Measurements from ENCODE around the gene SEPTIN10.
"Not testable (repeated sequence)": the region's sequence is repeated elsewhere in the genome, so short reads cannot be mapped to it uniquely, and the experiment has no call there.

Gene SEPTIN10

GRCh38 chr2:109633284-109633961 is 19.7 kb upstream of the SEPTIN10 start:
- no peak for DNase-seq (ENCODE audit: low read depth)

DNA sequence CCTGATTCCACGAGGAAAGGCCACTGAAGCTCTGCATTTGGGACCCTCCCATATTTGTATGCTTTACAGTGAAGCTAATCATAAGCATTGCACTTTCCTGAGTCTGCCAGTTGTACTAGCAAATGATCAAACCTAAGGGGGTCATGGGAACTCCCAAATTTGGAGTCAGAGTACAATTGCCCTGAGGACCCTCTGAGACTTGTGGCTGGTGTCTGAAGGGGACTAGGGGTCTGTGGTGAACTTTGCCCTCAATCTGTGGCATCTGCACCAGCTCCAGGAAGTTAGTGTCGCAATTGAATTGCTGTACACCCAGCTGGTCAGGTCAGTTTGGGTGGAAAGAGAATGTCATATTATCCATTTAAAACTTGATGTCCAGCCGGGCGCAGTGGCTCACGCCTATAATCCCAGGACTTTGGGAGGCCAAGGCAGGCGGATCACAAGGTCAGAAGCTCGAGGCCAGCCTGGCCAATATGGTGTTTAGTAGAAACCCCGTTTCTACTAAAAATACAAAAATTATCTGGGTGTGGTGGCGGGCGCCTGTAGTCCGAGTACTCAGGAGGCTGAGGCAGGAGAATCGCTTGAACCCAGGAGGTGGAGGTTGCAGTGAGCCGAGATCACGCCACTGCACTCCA is 18.5 kb upstream of the SEPTIN10 start:
- no peak for DNase-seq (ENCODE audit: low read depth)

DNA sequence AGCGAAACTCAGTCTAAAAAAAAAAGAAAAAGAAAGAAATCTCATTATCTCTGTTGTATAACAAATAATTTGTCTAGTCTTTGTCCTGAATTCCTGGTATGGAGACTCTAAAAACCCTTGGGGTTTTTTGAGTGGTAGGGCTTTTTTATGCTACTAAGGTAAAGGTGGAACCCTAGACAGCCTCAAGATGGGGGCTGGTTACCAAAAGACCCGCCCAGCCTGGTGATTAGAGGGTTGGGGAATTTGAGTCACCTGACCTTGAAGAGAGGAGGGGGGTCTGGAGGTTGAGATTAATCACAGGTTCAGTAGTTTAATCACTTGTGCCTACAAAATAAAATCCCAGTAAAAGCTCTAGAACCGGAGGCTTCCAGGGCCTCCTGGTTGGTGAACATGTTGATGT is 18.0 kb upstream of the SEPTIN10 start:
- no peak for DNase-seq (ENCODE audit: low read depth)

DNA sequence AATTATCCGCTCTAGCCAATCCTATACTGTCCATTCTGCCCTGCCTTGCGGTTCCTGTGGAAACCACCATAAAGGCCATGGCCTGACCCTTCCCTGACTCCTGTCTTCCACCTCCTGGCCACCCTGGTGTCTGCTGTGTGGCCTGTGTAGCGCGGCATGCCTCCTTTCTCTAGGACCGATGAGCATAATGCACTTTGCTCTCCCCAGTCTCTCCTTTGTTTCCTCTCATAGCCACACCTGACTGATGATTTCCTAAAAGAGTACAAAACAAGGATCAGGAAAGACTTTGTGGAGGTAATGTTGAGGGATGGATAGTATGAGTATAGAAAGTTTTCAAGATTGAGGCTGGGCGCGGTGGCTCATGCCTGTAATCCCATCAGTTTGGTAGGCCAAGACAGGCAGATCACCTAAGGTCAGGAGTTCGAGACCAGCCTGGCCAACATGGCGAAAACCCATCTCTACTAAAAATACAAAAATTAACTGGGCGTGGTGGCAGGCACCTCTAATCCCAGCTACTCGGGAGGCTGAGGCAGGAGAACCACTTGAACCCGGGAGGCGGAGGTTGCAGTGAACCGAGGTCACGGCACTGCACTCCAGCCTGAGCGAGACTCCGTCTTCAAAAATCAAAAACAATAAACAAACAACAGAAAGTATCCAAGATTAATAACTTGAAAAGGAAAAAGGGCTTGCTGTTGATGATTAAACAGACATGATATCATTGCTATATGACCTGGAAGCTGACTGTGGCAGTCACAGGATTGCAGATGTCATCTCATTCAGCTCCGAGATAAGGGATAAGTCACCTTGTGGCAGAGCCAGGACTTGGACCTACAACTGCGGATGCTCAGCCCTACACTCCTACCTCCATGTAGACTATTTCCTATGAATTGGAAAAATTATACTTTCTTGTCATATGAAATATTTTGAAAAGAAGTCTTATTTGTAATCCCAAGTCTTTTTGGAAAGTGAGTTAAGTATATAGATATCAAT is 17.0 kb upstream of the SEPTIN10 start:
- no peak for DNase-seq (ENCODE audit: low read depth)

DNA sequence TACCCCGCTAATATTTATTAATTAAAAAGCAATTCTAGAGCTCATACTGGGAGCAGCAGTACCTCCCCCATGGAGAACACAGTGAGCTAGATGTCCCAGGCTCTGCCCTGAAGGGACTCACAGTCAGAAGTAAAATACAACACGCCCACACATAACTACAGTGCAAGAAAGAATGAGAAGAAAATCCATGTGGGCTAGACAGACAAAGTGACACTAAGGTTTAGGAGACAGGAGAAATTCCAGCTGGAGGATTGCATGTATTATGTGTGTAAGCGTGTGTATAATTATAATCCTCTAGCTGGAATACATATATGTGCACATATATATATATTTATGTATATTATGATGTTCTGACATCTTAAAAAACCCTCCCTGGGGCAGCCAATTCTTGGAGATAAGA is 16.1 kb upstream of the SEPTIN10 start:
- DNase-seq (ENCODE audit: low read depth), result no peak

DNA sequence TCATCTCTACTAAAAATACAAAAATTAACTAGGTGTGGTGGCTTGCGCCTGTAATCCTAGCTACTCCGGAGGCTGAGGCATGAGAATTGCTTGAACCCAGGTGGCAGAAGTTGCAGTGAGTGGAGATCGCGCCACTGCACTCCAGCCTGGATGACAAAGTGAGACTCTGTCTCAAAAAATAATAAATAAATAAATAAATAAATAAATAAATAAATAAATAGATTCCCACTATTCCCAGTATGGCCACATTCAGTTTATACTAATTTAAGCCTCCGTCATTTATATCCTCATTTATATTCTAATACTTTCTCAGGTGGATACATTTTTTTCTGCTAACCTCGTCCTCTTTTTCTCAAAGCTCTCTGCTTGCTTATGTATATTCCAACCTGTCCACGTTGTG is 14.6 kb upstream of the SEPTIN10 start:
- not testable (repeated sequence) for DNase-seq (ENCODE audit: low read depth)

DNA sequence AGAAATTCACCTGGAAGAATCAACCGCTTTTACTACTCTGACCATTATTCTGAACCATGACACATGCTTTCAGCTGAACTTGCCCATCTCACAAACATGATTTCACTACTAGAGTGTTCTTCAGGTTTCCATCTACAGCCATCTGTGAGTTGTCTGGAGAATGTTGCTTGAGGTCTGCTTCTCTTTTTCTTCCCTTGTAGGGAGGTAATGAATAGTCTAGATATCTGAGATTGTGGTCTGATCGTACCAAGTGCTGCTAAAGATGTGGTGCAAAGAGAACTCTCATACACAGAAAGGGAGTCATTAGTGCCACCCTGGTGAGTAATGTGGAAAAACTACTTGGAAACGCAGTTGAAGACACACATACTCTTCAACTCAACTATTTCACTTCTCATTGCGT is 10.6 kb upstream of the SEPTIN10 start:
- no peak for DNase-seq (ENCODE audit: low read depth)

DNA sequence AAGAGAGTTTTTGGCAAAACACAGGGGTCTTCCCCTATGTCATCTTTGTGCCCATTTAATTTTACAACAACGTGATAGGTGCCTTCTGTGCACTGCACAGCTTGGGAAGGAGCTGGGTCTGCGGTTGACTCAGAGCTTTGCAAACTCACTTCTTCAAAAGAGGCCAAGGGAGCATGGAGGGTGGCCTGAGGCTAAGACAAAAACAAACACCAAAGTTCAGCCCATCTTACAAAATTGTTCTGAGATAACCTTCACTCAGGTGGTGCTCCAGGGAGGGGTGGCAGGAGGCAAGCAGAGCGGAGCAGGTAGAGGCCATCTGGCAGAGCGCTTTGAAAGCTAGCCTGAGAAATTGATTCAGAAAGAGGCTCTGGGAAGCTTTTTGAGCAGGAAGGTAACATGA is 10.2 kb upstream of the SEPTIN10 start:
- no peak for DNase-seq (ENCODE audit: low read depth)

- DNase-seq (ENCODE audit: low read depth), result no peak
Measured at GRCh38 chr2:109623297-109623696, 9.5 kb upstream of the SEPTIN10 start.

DNA sequence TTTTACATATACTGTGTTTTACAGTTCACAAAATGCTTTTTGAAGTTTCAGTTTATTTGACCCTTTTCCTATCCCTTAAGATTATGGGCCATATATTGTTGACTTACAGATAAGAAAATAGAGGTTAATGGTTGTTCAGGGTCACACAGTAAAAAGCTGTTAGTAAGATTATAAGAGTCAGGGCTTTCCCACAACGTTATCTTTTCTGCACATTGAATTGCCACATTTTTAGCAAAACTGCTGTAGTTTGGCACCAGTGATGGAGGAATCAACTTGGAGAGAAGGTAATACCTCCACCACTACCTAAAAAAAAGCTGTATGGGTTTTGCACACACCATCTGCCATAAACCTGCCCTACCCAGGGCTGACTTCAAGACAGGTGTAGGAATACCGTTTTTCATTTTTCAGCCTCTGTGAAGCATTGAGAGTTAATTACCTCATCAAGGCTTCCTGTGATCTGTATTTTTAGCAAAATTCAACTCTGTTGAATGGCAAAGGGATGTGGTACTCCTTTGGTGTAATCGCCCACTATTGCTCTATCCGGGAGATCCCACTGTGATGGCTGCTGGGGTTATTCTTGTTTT is 5.4 kb upstream of the SEPTIN10 start:
- no peak for DNase-seq (ENCODE audit: low read depth)

DNA sequence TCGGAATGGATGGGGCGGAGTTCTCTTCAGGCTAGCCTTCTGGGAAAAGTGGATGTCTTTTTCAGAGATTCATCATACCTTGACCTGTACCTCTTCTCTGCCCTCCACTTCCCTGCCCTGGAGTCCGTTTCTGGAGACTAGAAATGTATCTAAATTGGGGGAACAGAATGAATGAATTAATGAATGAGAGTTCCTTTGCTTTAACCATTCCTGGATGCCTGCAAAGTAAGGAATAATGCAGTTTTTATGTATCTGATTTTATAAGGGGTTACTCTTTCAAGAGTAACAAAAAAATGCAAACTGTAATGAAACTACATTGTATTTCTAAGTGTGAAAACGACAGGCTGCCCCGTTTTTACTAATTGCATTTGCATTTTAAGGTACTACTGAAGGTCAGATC is 2.4 kb upstream of the SEPTIN10 start:
- no peak for DNase-seq (ENCODE audit: low read depth)

DNA sequence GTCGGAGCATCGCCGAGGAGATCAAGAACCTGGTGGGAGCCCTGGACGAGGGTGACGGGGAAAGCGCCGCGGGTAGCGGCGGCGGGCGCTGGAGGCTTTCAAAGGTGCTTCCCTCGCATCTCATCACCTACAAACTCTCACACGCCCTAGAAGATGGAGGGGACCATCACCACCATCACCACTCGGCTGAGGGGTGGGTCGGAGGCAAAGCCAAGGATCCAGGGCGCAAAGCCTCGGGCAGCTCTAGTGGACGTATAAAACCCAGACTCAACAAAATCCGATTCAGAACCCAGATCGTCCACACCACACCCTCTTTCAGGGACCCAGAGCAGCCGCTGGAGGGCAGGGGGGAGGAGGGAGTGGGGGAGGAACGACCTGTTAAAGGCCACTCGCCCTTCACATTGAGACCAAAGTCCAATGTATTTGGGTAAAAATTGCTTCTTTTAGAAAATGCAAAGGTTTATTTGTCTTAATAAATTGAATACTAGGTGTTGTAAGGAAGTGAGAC is 1.9 kb upstream of the SEPTIN10 start:
- DNase-seq (ENCODE audit: low read depth), result no peak

DNA sequence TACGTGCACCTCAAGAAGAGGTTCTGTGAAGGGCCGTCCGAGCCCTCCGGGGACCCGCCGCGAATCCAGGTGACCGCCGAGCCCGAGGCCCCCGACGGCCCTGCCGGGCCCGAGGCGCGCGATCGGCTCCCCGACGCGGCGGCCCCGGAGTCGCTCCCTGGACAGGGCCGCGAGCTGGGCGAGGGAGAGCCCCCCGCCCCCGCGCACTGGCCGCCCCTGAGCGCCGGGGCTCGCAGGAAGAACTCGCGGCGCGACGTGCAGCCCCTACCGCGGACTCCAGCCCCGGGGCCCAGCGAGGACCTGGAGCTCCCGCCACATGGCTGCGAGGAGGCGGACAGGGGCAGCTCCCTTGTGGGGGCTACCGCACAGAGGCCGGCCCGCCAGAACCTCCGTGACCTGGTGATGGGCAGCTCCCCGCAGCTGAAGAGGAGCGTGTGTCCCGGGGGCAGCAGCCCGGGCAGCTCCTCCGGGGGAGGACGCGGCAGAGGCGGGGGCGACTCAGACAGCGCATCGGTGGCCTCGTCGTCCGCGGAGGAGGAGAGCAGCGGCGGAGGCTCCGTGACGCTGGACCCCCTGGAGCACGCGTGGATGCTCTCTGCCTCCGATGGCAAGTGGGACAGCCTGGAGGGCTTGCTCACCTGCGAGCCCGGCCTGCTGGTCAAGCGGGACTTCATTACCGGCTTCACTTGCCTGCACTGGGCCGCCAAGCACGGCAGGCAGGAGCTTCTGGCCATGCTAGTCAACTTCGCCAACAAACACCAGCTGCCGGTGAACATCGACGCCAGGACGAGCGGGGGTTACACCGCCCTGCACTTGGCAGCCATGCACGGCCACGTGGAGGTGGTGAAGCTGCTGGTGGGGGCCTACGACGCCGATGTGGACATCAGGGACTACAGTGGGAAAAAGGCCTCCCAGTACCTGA is 1.2 kb upstream of the SEPTIN10 start:
- peak; percentile 2 for DNase-seq (ENCODE audit: low read depth)

GRCh38 chr2:109613081-109613921 is 465 bp downstream of the SEPTIN10 start:
- DNase-seq (ENCODE audit: low read depth), result peak; percentile 64

DNA sequence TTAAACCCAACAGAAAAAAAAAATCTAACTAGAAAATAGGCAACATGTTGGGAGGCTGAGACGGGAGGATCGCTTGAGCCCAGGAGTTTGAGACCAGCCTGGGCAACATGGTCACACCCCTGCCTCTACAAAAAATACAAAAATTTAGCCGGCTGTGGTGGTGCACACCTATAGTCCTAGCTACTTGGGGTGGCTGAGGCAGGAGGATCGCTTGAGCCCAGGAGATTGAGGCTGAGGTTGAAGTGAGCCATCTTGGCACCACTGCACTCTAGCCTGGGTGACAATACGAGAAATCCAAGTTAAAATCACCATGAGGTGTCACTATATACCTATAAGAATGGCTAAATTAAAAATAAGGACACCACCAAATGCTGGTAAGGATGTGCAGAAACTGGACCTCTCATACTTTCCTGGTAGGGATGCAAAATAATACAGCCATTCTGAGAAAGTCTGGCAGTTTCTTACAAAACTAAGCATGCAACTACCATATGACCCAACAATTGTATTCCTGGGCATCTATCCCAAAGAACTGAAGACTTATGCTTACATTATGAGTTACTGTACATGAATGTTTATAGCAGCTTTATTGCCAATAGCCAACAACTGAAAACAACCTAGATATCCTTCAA is 2.2 kb downstream of the SEPTIN10 start:
- DNase-seq (ENCODE audit: low read depth), result peak; percentile 89

- peak; percentile 6 for DNase-seq (ENCODE audit: low read depth)
Measured at GRCh38 chr2:109609352-109610024, 4.3 kb downstream of the SEPTIN10 start.

GRCh38 chr2:109607766-109608165 is 6.0 kb downstream of the SEPTIN10 start:
- DNase-seq (ENCODE audit: low read depth), result no peak

GRCh38 chr2:109604597-109604996 is 9.2 kb downstream of the SEPTIN10 start:
- DNase-seq (ENCODE audit: low read depth), result peak; percentile 16

DNA sequence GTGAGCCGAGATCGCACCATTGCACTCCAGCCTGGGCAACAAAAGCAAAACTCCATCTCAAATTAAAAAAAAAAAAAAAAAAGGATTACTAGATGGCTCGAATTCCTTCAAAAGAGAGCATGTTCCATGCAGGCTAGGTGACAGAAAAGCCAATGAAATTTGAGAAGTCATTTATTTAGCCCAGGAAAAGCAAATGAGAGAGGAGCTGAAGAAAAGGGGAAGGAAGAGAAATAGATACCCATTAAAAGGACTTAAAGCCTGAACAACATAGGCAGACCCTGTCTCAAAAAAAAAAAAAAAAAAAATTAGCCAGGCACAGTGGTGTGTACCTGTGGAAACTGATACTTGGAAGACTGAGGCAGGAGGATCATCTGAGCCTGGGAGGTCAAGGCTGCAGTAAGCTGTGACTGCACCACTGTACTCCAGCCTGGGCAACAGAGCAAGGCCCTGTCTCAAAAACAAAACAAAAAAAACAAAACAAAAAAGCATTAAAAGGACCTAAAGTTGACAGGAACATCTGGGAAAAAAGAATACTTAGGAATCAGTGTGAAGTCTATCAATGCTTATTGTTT is 11.1 kb downstream of the SEPTIN10 start:
- DNase-seq (ENCODE audit: low read depth), result no peak
